ENCODE results near the gene CLEC2L.
A peak's percentile ranks its signal among the peaks of the same experiment; 100 is the strongest.

Gene CLEC2L

DNA sequence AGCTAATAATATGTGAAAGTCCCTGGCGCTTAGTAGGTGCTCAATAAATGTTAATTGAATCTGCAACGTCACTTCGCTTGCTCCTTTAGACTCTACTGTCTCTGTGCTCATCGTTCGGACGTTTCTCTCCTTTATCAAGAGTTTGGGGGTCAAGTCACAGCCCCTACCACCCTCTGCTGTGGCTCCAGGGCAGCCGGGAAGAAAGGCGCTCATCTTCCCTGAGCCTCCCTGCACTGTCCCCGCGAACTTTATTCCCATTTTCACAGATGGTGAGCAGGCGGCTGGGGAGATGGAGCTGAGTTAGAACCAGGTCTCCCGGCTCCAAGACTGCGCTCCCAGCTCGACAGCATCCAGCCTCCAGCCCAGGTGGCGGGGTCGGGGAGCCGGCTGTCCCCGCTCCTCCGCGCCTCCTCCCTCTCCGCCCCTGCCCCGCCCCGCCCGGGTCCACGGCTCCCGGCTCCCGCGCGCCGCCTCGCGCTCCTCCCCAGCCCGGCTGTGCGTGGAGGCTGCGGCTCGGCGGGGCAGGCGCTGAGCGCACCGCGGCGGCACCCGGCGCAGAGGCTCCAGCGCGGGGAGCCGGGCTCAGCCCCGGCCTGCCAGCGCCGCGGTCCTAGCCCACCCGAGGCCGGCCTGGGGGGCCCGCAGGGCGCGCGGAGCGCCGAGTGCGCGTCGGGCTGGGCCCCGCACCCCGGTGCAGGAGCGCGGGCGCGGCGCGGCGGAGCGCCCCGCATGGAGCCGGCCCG is at the start of gene CLEC2L:
Gene CLEC2L (plus strand): TSS at position 487 of the 743 bp plus-strand sequence. CDS start 243 bp downstream, at position 730.
- no peak for DNase-seq (ENCODE audit: low spot score)

DNA sequence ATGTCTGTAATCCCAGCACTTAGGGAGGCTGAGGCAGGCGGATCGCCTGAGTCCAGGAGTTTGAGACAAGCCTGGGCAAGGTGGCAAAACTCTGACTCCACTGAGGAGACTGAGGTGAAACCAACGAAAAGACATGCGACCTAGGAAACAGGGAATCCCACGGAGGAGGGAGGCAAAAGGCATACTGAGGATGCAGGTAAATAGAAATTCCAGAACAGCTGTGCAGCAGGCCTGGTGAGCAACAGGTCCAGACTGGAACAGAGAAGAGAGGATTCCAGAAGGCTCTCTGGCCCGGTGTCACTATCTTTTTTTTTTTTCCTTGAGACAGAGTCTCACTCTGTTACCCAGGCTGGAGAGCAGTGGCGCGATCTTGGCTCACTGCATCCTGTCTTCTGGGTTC is 47.3 kb upstream of the CLEC2L start:
- no peak for DNase-seq (ENCODE audit: low spot score)

DNA sequence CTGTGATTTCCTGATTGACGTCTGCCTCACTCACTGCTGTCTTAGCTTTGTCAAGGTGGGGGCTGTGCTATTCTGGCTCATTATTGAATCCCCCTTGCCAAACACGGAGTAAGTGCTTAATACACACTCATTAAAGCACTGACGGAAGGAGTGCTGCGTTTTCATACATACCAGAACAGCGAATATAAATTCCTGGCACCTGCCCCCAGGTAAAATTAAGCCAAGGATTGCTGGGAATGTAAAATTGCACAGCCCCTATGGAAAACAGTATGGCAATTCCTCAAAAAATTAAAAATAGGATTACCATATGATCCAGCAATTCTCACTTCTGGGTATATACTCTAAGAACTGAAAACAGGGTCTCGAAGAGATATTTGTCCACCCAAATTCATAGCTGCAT is 46.6 kb upstream of the CLEC2L start:
- no peak for DNase-seq (ENCODE audit: low spot score)

DNA sequence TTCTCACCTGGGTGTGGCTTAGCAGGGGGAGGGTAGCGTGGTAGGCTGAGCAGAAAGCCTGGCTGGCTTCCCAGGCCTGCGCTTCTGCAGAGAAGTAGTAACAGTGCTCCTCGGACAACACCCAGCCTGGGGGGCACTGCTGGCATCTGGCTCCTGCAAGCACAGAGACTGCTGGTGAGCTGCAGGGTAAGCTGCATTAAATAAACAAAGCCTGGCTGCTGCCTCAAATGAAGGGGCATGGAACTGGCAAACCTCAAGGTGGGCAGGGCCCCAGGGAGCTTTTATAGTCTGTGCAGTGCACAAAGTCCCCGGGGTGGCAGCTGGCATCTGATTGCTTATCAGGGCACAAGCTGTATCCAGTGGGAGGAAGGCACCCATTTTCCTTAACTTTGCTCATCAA is 43.9 kb upstream of the CLEC2L start:
- no peak for DNase-seq (ENCODE audit: low spot score)

DNA sequence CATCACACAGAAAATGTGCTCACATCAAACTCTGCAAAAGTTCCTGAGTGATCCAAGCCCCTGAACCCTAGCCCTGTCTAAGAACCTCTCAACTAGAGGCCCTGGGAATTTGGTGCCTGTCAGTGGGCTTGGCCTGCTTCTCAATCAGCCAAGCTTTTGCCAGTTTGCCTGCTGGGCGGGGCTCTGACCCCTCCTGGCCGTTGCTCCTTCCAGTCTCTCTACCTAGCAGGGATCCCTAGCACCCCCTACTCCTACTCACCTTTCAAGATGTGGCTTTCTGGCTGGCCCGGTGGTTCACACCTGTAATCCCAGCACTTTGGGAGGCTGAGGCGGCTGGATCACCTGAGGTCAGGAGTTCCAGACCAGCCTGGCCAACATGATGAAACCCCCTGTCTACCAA is 42.1 kb upstream of the CLEC2L start:
- no peak for DNase-seq (ENCODE audit: low spot score)

DNA sequence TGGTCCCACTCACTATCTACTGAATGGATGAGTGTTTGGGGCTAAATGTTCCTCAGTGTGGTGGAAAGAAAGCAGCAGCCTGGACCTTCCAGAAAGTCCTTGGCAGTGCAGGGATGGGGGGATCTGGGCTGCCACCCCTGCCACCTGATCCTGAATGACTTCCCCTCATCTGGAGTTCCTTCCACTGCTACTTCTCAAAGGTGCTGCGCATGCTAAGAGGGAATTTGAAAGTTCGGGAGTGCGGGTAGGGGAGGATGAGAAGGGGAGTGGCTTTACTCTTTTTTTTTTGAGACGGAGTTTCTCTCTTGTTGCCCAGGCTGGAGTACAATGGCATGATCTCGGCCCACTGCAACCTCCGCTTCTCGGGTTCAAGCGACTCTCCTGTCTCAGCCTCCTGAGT is 41.4 kb upstream of the CLEC2L start:
- DNase-seq (ENCODE audit: low spot score), result no peak

DNA sequence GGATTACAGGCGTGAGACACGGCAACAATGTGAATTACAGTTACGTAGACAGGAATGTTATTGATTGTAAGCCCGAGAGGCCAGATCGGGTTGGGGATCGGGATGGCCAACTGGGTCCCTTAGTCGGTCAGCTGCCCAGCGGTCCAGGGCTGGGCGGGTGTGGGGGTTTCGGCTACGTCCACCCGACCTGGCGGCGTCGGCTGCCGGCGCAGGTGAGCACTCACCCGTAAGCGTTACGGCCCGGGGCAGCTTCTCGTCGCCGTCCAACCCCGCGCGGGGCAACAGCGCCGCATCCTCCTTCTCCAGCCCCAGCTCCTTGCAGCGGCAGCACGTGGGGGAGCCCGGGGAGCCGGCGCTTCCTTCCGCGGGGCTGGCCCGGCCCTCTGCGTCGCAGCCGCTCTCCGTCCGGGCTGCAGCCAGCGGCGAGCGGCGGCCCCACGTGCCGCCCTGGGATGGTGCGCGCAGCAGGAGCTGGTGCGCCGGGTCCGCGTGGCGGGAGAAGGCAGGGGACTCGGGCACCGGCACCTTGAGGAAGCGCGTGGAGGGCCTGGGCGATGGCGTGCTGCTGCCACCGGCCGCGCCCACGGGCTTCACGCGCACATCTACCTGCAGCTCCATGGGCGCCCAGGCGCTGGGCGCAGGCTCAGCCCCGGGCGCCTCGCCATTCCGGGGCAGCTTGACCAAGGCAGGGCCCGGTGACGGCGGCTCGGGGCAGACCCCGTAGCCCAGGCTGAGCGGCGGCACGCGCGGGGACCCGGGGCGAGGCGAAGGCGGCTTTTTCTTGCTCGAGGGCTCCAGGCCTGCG is 40.6 kb upstream of the CLEC2L start:
- peak; percentile 23 for DNase-seq (ENCODE audit: low spot score)

DNA sequence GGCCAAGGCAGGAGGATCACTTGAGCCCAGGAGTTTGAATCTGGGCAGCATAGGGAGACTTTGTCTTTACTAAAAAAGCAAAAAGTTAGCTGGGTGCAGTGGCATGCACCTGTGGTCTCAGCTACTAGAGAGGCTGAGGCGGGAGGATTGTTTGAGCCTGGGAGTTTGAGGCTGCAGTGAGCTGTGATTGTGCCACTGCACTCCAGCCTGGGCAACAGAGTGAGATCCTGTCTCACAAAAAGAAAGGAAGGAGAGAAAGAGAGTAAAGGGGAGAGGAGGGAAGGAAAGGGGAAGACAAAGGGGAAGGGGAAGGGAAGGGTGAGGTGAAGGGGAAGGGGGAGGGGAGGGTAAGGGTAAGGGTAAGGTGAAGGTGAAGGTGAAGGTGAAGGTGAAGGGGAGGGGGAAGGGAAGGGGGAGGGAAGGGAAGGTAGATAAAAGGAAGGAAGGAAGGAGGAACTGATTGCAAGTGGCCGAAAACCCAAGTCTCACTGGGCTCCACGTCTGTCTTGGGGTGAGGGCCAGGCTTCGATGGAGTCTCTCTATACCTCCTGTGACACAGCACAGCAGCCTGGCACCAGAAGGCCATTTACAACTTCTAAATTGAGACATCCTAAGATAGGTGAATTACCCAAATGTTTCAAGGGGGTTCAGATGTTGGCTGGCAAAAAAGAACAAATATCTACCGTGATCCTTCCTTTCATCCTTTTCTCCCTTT is 36.0 kb upstream of the CLEC2L start:
- no peak for DNase-seq (ENCODE audit: low spot score)

DNA sequence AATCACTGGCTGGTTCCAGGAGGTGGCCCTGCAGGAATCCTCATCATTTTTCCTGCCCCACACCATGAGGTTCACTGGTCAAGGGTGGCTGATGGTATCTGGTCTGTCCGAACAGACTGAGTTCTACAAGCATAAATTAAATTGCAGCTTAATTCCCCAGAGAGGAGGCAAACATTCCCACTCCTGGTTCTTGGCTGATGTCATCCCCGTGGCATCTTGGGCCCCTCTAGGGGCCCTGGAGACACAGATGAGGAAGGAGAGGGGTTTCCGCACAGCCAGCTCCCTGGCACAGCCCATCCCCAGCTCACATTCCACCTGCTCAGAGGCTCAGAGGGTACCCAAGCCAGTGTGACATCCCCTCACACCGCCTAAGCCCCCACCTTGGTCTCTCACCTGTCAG is 34.7 kb upstream of the CLEC2L start:
- no peak for DNase-seq (ENCODE audit: low spot score)

DNA sequence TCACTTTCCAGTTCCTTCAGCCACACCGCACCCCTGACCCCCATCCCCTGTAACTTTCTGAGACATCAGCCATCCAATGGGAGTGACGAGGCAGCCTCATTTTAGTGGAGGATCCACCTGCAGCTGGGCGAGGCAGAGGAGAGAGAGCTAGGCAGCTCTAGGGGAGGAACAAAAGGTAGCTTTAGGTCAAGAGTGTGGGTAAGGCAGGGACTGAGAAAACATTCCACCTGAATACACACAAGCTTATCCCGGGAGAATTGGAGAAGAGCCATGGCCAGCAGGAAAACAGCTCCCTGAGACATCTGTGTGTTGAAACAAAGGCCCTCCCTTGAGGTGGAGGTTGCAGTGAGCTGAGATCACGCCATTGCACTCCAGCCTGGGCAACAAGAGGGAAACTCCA is 33.4 kb upstream of the CLEC2L start:
- DNase-seq (ENCODE audit: low spot score), result no peak

DNA sequence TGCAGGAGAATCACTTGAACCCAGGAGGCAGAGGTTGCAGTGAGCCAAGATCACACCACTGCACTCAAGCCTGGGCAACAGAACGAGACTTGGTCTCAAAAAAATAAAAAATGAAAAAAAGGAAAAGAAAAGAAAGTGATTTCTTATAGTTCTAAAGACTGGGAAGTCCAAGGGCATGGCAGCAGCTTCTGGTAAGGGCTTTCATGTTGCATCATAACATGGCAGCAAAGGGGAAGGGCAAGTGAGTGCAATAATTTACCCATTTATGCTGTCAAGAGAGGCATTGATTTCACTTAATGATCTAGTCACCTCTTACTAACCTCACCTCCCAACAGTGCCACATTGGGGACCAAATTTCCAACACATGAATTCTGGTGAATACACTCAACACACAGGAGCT is 31.2 kb upstream of the CLEC2L start:
- no peak for DNase-seq (ENCODE audit: low spot score)

DNA sequence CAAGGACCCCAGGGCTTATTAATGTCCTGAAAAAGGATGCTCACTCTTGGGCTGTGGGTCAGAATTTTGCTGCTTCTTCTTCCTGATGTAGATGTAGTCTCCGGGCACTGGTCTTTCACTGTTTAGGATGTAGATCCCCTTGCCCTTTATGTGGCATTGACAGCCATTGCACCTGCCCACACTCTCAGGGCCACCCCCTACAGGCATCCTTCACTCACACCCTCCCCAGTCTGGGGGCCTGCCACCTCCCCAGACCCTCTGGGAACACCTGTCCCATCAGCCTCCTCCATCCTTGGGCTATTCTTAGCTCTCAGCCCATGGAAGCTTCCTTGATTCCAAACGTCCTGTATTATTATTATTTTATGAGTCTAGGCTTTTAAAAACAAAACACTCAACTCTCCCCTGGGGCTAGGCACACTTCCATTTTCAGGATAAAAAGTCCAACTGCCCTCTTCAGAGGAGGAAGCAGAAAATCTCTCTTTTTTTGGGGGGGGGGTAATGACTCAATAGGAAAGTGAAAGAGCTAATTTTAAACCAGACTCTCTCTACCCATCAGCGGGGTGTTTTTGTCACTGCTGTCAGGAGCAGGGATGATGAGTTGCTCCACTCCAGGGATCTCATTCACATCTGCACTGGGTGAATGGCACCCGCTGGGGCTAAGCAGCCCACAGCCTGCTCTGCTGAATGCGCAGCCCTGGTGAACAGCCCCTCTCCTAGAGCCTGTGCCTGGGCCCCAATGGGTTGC is 28.5 kb upstream of the CLEC2L start:
- DNase-seq (ENCODE audit: low spot score), result no peak

DNA sequence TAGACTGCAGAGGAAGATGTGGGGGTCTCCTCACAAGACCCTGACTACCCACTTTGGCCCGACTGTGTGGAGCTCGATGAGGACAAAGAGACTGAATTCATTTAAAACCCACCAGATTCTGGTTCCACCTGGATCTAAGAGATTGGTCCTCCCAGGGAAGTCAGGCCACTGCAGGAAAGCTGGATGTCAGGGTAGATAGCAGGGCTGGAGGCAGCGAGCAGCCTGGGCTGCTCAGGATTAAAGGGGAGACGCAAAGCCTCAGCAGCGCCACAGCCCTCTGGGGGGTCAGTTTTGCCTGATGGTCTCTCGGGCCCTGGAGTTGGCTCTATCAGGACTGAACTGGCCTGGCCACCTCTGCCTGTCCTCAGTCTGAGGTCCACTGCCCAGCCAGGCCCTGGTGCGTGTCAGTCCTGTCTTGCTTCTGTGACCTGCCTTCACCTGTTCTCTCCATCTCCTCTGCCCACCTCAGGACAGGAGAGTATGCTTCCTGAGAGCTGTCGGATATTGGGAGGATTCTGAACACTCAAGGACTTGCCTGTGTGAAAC is 27.8 kb upstream of the CLEC2L start:
- no peak for DNase-seq (ENCODE audit: low spot score)

DNA sequence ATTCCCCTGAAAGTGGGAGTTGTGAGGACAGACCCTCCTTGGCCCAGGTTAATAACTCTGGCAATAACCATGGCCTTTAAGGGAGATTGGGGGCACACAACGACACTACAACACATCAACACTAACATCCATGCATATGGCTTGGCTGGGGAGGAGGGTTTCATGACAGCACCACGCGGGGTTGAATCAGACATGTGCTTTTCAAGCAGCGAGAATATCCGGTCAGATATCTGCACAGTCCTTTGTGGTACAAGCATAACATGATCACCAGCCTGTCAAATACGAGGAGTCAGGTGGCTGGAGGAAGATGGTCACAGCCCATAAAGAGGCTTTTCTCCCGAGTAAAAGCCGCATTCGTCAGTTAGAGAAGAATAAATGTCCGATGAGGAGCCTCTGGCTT is 27.0 kb upstream of the CLEC2L start:
- DNase-seq (ENCODE audit: low spot score), result no peak

DNA sequence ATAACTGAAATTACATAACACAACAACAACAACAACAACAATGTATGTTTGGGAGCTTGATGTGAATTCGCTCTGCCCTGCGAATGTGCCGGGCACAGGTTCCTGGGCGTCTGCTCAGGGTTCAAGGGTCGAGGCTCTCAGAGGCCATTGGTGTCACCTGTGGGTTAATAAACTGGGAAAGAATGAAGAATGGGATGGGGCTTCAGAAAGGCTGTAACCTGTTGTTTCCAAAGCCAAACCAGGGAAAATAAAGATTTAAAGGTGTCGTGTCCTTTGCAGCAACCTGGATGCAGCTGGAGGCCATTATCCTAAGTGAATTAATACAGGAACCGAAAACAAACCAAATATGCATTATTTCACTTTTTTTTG is 22.7 kb upstream of the CLEC2L start:
- no peak for DNase-seq (ENCODE audit: low spot score)

DNA sequence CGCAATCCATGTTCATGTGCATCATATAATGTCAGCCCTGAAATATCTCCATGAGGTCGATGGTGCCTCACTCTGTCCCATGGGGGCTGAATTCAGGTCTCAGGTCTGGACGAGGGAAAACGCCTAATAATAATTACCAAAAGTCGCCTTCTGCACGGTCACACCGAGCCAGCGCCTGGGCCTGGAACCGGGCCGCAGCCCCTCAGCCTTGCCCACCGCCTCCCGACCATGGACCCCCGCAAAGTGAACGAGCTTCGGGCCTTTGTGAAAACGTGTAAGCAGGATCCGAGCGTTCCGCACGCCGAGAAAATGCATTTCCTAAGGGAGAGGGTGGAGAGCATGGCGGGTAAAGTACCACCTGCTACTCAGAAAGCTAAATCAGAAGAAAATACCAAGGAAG is 21.3 kb upstream of the CLEC2L start:
- DNase-seq (ENCODE audit: low spot score), result no peak

DNA sequence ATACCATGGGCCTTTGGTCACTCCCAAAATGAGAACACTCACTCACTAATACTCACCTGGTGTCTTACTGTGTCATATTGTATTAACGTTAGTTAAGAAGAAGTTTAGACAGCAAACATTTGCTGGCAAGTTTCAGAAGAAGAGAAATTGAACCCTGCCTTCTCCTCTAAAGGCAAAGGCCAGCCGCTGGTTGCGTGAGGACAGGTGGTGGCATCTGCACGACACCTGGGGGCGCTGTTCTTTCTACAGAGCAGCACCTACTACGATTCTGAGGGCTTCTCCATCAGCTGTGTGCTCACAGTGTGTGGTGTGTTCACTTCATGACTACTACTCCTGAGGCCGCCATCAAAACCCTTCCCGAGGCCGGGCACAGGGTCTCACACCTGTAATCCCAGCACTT is 17.9 kb upstream of the CLEC2L start:
- no peak for DNase-seq (ENCODE audit: low spot score)

DNA sequence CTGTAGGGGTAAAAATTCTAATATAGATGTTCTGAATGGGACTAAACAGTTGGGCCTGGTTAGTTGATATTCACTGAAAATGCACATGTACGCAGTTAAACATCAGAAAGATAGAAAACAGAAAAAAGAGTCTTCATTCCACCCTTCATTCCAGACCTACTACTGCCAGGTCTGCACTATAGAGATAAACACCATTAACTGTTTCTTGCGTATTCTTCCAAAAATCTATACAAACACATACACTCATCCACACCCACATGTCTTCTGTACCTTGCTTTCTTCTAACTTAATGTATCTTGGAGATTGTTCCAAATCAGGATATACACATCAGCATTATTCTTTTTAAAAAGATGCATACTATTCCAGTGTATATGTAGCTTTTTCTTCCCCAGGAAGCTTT is 13.9 kb upstream of the CLEC2L start:
- no peak for DNase-seq (ENCODE audit: low spot score)

DNA sequence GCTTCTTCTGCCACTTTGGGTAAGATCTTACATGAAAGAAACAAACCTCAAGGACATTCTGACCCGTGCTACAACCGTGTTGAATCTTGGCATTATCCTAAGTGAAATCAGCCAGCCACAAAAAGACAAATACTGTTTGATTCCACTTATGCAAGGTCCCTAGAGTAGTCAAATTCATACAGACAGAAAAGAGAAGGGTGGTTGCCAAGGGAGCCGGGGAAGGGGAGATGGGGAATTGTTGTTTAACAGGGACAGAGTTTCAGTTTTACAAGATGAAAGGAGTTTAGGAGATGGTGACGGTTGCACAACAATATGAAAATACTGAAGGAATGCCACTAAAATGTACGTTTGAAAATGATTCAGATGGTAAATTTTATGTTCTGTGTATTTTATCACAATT is 12.2 kb upstream of the CLEC2L start:
- DNase-seq (ENCODE audit: low spot score), result no peak

DNA sequence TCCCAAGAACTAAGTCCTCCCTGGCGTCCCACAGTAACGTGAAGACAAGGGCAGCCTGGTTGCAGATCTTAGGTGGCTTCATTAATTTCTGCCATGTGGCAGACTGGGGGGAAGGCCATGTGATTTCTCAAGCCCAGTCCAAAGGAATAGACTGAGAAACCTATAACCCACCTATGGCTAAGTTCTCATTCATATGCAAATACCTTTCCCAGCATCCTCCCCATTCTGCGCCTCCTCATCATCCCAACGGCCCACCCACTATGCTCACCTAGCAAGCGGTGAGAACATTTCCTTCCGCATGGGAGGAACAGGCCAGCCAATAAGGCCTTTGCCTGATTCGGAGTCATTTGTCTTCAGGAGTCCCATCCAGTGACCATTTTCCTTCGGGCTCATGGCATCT is 8.2 kb upstream of the CLEC2L start:
- DNase-seq (ENCODE audit: low spot score), result no peak

DNA sequence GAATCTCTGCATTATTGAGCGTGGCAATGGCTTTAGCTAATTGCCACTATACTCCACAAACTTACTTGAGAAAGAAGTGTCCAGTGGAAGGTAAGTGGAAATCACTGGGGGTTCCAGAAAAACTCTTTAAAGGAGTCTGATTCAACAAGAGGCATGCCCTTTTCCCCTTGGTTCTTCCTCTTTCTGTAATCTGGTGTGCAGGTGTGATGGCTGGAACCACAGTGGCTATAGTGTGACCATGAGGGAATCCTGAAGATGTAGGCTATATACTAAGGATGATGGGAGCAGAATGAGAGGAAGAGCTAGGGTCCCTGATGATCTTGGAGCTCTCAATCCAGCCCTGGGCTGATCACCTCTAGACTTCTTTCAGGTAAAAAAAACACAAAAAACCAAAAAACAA is 2.0 kb upstream of the CLEC2L start:
- no peak for DNase-seq (ENCODE audit: low spot score)

DNA sequence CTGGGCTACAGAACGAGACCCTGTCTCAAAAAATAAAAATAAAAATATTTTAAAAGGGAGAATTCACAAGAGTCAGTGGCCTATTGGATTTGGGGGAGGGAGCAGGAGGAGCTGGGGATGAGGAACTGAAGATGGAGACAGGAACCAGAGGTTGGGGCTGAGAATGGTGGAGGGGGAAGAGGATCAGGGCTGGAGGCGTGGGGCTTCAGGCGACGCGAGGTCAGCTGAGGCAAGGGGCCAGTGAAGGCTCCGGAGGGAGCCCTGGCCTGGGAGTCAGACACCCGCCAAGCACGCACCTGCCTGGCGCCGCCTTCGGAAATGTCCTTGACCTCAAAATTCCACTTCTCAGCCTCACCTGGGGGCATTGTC is 671 bp upstream of the CLEC2L start:
- DNase-seq (ENCODE audit: low spot score), result no peak

Measured in AG08395 (cell line).